Muscle layer of colon (tissue), 2 donors: Measurements from ENCODE around the gene CPNE7.

Experiments
- H3K27ac ChIP-seq: one replicate; pipeline ENCODE4 v1.7.0; 2013; ENCODE audit warnings: low read depth, mild to moderate bottlenecking, low read length, moderate library complexity
- H3K27me3 ChIP-seq, 2 donors: one replicate each; pipeline ENCODE4 v1.7.0; 2013; ENCODE audit warnings: low read length in 2 of 2, mild to moderate bottlenecking in 2 of 2; ENCODE audit not compliant: insufficient read depth in 2 of 2, control insufficient read depth in 1 of 2
- H3K36me3 ChIP-seq: one replicate; pipeline ENCODE4 v1.7.0; 2013; ENCODE audit warnings: mild to moderate bottlenecking, low read length; ENCODE audit not compliant: insufficient read depth
- H3K4me1 ChIP-seq: one replicate; pipeline ENCODE4 v1.7.0; 2013; ENCODE audit warnings: mild to moderate bottlenecking, low read length; ENCODE audit not compliant: insufficient read depth
- H3K4me3 ChIP-seq, 2 donors: one replicate each; pipeline ENCODE4 v1.7.0; 2013; ENCODE audit warnings: low read length in 2 of 2, low read depth in 1 of 2, mild to moderate bottlenecking in 1 of 2, moderate library complexity in 1 of 2
- H3K9ac ChIP-seq: one replicate; pipeline ENCODE4 v1.7.0; 2013; ENCODE audit warnings: low read length
- H3K9me3 ChIP-seq: one replicate; pipeline ENCODE4 v1.7.0; 2013; ENCODE audit warnings: mild to moderate bottlenecking, low read length
- donor health status: abdominal sarcoma.
- donor health status: Adenocarcinoma of cecum.

The CPNE7 gene

DNA sequence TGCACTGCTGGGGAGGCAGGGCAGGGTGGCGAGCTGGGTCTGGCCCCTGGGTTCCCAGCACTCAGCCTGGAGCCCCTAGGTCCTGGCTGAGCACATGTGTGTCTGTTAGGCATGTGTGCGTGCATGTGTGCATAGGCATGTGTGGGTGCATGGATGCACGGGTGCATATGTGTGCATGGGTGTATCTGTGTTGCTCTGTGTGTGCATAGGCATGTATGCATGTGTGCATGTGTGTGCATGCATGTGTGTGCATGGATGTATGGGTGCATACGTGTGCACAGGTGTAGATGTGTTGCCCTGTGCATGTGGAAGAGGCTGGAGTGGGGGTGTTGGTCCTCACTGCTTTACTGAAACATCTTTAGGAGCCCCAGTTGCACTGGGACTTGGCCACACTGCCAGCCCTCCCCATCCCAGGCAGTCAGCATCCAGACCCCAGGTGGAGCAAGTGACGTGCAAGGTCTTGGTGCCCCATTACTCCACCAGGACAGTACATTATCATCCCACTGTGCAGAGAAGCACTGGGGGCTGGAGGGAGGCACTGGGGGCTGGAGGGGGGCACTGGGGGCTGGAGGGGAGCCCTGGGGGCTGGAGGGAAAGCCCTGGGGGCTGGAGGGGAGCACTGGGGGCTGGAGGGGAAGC, 27.5 kb downstream of the CPNE7 start:
- no peaks in the 10 kb centered on the region for H3K9me3 ChIP-seq
- H3K9ac ChIP-seq = no peak overlapping the region
- no peak overlapping the region for H3K4me3 ChIP-seq

GRCh38 chr16:89604764-89605163, 29.2 kb downstream of the CPNE7 start:
- H3K4me3 ChIP-seq = no peak overlapping the region
- H3K4me1 ChIP-seq = no peaks in the 10 kb centered on the region
- no peaks in the 10 kb centered on the region for H3K9me3 ChIP-seq
- no peak overlapping the region for H3K9ac ChIP-seq
- H3K27me3 ChIP-seq = peaks cover 0 to 8% of the 10 kb centered on the region in 2 donors
- no peak overlapping the region for H3K27ac ChIP-seq
- no peaks in the 10 kb centered on the region for H3K36me3 ChIP-seq

More for the DNA sequence above, 27.5 kb downstream of the CPNE7 start:
- Histone ChIP-seq H3K4me1 (no peaks in the 10 kb centered on the region), H3K27ac (no peak overlapping the region), H3K36me3 (no peaks in the 10 kb centered on the region), H3K27me3 (peaks cover 0 to 8% of the 10 kb centered on the region in 2 donors)

DNA sequence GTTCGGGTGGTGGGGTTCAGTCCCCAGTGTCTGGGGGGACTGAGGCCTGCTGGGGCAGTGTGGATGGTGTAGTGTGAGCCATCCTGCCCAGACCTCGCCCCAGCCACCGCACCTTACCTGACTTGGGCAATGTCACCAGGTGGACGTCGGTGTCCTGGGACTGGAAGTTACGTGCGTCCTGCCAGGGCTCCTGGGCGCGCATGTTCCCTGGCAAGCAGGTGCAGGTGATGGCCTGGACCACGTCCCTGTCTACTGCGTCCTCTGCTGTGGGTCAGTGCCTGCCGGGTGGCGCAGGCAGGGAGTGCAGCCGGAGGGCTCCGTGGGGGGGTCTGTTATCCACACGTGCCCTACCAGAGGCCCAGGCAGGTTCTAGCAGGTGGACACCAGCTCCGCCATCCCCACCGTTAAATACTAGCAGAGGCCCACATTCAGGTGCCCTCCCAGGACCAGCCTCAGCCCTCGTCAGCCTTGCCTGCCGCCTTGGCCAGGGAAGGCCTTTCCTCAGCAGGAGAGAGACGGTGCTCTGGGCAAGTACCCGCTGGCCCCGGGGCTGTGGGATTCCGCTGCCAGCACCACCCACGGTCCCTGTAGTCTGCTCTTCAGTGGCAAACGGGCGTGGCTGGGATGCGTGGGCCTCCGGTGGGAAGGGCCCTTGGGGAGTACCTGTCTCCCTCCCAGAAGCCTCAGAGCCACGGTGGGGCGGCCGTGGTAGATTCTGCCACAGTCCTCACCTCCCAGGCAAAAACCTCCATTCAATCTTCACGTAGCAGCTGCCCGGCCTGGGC, 29.8 kb downstream of the CPNE7 start:
- H3K27me3 ChIP-seq = peaks cover 0 to 8% of the 10 kb centered on the region in 2 donors
- no peak overlapping the region for H3K27ac ChIP-seq
- H3K36me3 ChIP-seq = no peaks in the 10 kb centered on the region
- H3K9ac ChIP-seq = no peak overlapping the region
- no peaks in the 10 kb centered on the region for H3K4me1 ChIP-seq
- no peaks in the 10 kb centered on the region for H3K9me3 ChIP-seq
- H3K4me3 ChIP-seq = no peak overlapping the region

DNA sequence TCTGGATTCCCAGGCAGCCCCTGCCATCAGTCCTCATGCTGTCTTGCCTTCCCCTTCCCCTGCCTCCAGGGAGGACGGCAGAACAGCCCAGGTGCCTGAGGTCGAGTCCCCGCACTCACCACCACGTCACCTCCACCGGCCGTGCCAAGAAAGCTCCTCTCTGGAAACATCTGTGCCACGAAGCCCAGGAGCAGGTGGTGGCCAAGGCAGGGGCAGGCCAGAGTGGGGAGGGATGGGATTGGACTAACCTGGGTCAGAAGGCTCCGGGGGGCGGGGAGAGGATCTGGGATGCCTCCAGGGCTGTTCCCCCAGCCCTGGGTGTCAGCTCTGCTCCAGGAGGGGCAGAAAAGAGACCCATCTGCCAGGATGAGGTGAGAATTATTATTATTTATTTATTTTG, 30.4 kb downstream of the CPNE7 start:
- Histone ChIP-seq H3K4me1 (no peaks in the 10 kb centered on the region), H3K27me3 (peaks cover 0 to 8% of the 10 kb centered on the region in 2 donors), H3K36me3 (no peaks in the 10 kb centered on the region), H3K4me3 (no peak overlapping the region), H3K9me3 (no peaks in the 10 kb centered on the region), H3K9ac (no peak overlapping the region), H3K27ac (no peak overlapping the region)

GRCh38 chr16:89607453-89607852, 31.9 kb downstream of the CPNE7 start:
- Histone ChIP-seq H3K9ac (no peak overlapping the region), H3K27ac (no peak overlapping the region), H3K27me3 (peaks cover 0 to 8% of the 10 kb centered on the region in 2 donors), H3K4me1 (no peaks in the 10 kb centered on the region), H3K36me3 (no peaks in the 10 kb centered on the region), H3K4me3 (no peak overlapping the region), H3K9me3 (no peaks in the 10 kb centered on the region)

GRCh38 chr16:89607937-89608740, 32.6 kb downstream of the CPNE7 start:
- no peak overlapping the region for H3K9ac ChIP-seq
- H3K4me3 ChIP-seq = no peak overlapping the region
- no peak overlapping the region for H3K27ac ChIP-seq

GRCh38 chr16:89610108-89610453, 34.5 kb downstream of the CPNE7 start:
- Histone ChIP-seq H3K27ac (no peak overlapping the region), H3K27me3 (peaks cover 0 to 28% of the 10 kb centered on the region in 2 donors), H3K9me3 (no peaks in the 10 kb centered on the region), H3K4me1 (no peaks in the 10 kb centered on the region), H3K4me3 (no peak overlapping the region), H3K36me3 (no peaks in the 10 kb centered on the region), H3K9ac (no peak overlapping the region)

More at GRCh38 chr16:89607937-89608740, 32.6 kb downstream of the CPNE7 start:
- no peaks in the 10 kb centered on the region for H3K9me3 ChIP-seq
- no peaks in the 10 kb centered on the region for H3K4me1 ChIP-seq
- no peaks in the 10 kb centered on the region for H3K36me3 ChIP-seq
- peaks cover 0 to 13% of the 10 kb centered on the region in 2 donors for H3K27me3 ChIP-seq

DNA sequence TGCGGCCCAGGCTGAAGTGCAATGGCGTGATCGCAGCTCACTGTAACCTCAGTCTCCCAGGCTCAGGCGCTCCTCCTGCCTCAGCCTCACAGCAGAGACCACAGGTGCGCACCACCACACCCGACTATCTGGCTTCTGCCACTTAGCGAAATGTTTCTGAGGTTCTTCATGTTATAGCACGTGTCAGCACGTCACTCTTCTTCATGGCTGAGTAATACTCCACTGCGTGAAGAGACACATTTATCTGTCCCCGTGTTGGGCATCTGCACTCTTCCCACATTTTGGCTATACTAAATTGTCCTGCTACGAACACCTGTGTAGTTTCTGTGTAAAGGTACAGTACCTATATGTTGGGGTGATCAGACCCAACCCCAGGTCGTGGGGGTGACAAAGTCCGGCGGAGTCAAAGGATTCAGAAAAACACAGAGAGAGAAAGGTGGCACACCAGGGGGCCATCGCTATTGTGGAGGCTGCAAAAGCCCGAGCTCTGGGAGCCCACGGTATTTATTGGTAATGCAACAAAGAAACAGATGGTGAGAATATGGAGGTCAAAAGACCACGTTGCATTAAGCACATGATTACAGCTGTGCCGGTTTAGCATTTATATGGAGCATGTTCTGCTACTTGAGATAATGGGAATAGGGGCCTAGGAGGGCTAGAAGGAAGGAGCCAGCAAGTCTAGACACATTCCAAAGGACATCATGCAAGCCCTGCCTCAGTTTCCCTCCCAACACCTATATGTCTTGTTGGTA, 37.0 kb downstream of the CPNE7 start:
- Histone ChIP-seq H3K4me3 (no peak overlapping the region), H3K27me3 (peaks cover 0 to 37% of the 10 kb centered on the region in 2 donors), H3K36me3 (no peaks in the 10 kb centered on the region), H3K9me3 (no peaks in the 10 kb centered on the region), H3K9ac (no peak overlapping the region), H3K27ac (no peak overlapping the region), H3K4me1 (no peaks in the 10 kb centered on the region)

- Histone ChIP-seq H3K4me1 (no peaks in the 10 kb centered on the region), H3K9me3 (no peaks in the 10 kb centered on the region), H3K27me3 (peaks cover 0 to 37% of the 10 kb centered on the region in 2 donors), H3K4me3 (no peak within 1 kb of the TSS), H3K9ac (no peak within 1 kb of the TSS), H3K27ac (no peak within 1 kb of the TSS), H3K36me3 (no peaks in the 10 kb centered on the region)
These were observed 37.8 kb downstream of the CPNE7 start, which contains the start of gene DPEP1 for GRCh38 chr16:89613231-89613953. DPEP1 (plus strand) TSS chr16:89613642; CDS start chr16:89630411, 16,769 bp downstream.

DNA sequence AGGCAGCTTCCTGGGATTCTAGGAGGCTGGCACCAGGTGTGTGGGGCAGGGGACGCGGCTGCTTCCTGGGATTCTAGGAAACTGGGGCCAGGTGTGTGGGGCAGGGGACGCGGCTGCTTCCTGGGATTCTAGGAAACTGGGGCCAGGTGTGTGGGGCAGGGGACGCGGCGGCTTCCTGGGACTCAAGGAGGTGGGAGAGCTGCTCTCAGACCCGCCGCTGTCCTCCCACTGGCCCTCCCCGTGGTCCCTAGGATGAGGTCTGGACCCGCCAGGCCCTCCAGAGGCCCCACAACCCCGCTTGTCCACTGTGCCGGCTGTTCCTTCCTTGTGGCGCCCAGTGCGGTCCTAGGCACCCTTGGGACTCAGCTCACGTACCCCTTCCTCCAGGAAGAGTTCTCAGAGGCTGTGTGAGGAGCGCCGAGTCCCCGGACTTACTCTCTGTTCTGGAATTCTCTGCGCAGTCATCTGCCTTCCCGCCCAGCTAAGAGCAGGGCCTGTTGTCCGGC, 38.4 kb downstream of the CPNE7 start:
- Histone ChIP-seq H3K27ac (no peak overlapping the region), H3K36me3 (no peaks in the 10 kb centered on the region), H3K4me1 (no peaks in the 10 kb centered on the region), H3K27me3 (peaks cover 0 to 37% of the 10 kb centered on the region in 2 donors), H3K9ac (no peak overlapping the region), H3K4me3 (no peak overlapping the region), H3K9me3 (no peaks in the 10 kb centered on the region)
